Effector memory CD8-positive, alpha-beta T cell (primary cell): ENCODE measurements around the gene WNT4.

Experiments used
- ATAC-seq: fragments of 150-1000 bp; cut with Tn5 transposase; replicated peaks from 2 replicates; pipeline ENCODE4 v1.10.0; 2021; ENCODE audit warnings: mild to moderate bottlenecking, moderate library complexity
- DNase-seq, 3 experiments: peaks; one replicate each; pipeline ENCODE4 v3.0.0; 2021
- H3K27ac Mint-ChIP-seq, 2 donors: one replicate each; pipeline ENCODE4 v1.8.0; 2022; ENCODE audit warnings: mild to moderate bottlenecking in 2 of 2, mixed read lengths in 2 of 2, moderate library complexity in 2 of 2
- H3K27me3 Mint-ChIP-seq, 2 donors: one replicate each; pipeline ENCODE4 v1.8.0; 2022; ENCODE audit warnings: mixed read lengths in 2 of 2
- H3K36me3 Mint-ChIP-seq: one replicate; pipeline ENCODE4 v1.8.0; 2022; ENCODE audit warnings: mild to moderate bottlenecking, moderate library complexity, mixed read lengths; ENCODE audit not compliant: insufficient read depth
- H3K4me1 Mint-ChIP-seq, 2 donors: one replicate each; pipeline ENCODE4 v1.8.0; 2022; ENCODE audit warnings: low read depth in 2 of 2, mixed read lengths in 2 of 2
- H3K4me3 Mint-ChIP-seq, 2 donors: one replicate each; pipeline ENCODE4 v1.8.0; 2022; ENCODE audit warnings: mild to moderate bottlenecking in 2 of 2, mixed read lengths in 2 of 2, moderate library complexity in 2 of 2
- H3K9me3 Mint-ChIP-seq, 2 donors: one replicate each; pipeline ENCODE4 v1.8.0; 2022; ENCODE audit warnings: mixed read lengths in 2 of 2
- total RNA-seq, 9 experiments: gene quantifications; one replicate each; lab custom pipeline; 2026; lab: John Stamatoyannopoulos, UW

WNT4 gene
- total RNA-seq = 0 to 0.10 (median 0) reads per million in 9 experiments

GRCh38 chr1:22143065-22144033 lies at the start of gene WNT4:
Gene WNT4 (minus strand): TSS chr1:22143097. CDS start chr1:22142922, 175 bp downstream.
- ATAC-seq (peak; percentile 81), DNase-seq (peak in 2 of 3 experiments; percentile 18 to 23)
- H3K9me3 Mint-ChIP-seq = no peaks in the 10 kb centered on the region
- H3K27ac Mint-ChIP-seq = peak within 1 kb of the TSS in 1 of 2 donors; percentile 87
- H3K4me3 Mint-ChIP-seq = peak within 1 kb of the TSS; percentile 86
- H3K27me3 Mint-ChIP-seq = peaks cover 51 to 65% of the 10 kb centered on the region in 2 donors
- H3K4me1 Mint-ChIP-seq = peaks cover 7 to 8% of the 10 kb centered on the region in 2 donors
- peaks cover 2% of the 10 kb centered on the region for H3K36me3 Mint-ChIP-seq

- Mint-ChIP-seq H3K9me3 (no peaks in the 10 kb centered on the region), H3K27ac (no peak overlapping the region), H3K36me3 (peaks cover 4% of the 10 kb centered on the region), H3K4me1 (no peaks in the 10 kb centered on the region), H3K4me3 (no peak overlapping the region), H3K27me3 (peaks cover 39 to 58% of the 10 kb centered on the region in 2 donors)
- no peak for DNase-seq
- no peak for ATAC-seq
Measured at GRCh38 chr1:22190731-22191130, 47.8 kb upstream of the WNT4 start.

DNA sequence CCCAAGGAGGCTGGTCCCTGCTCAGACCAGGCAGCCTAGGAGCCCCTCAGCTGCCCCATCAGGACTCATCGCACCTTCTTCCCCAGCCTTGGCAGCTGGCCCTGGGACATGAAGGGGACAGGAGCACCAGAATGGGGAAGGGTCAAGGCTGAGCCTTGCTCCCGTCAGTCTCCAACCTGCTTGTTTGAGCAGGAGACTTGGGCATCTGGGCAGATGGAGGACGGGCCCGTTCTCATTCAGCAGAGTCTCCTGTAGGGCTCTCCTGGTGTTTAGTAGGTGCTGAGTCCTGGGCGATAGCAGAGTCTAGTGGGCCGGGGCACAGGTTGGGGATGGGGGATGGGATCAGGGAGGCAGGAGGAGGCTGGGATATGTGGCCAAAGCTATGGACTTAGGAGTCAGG lies 47.4 kb upstream of the WNT4 start:
- H3K36me3 Mint-ChIP-seq = peaks cover 4% of the 10 kb centered on the region
- no peak overlapping the region for H3K27ac Mint-ChIP-seq
- ATAC-seq (no peak), DNase-seq (no peak)
- no peaks in the 10 kb centered on the region for H3K9me3 Mint-ChIP-seq
- H3K4me1 Mint-ChIP-seq = peaks cover 0 to 2% of the 10 kb centered on the region in 2 donors
- peaks cover 43 to 62% of the 10 kb centered on the region in 2 donors for H3K27me3 Mint-ChIP-seq
- no peak overlapping the region for H3K4me3 Mint-ChIP-seq

DNA sequence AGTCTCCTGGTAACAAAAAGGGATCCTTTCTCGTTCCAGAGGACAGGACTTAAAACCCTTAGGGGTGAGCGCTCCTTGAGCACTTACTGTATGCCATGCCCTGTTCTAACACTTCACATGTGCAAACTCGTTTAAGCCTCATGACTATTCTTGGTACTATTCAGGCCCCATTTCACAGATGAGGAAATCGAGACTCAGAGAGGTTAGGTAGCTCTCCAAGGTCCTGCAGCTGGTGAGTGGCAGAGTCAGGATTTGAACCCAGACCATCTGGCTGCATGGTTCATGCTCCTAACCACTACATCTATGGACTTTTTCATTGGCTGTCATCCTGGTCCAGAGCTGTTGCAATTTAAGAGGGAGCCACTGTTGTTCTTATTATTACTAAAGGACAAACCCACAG lies 46.7 kb upstream of the WNT4 start:
- Mint-ChIP-seq H3K9me3 (no peaks in the 10 kb centered on the region), H3K4me1 (peaks cover 0 to 2% of the 10 kb centered on the region in 2 donors), H3K27ac (no peak overlapping the region), H3K27me3 (peaks cover 46 to 68% of the 10 kb centered on the region in 2 donors), H3K4me3 (no peak overlapping the region), H3K36me3 (peaks cover 4% of the 10 kb centered on the region)
- ATAC-seq (no peak), DNase-seq (no peak)

DNA sequence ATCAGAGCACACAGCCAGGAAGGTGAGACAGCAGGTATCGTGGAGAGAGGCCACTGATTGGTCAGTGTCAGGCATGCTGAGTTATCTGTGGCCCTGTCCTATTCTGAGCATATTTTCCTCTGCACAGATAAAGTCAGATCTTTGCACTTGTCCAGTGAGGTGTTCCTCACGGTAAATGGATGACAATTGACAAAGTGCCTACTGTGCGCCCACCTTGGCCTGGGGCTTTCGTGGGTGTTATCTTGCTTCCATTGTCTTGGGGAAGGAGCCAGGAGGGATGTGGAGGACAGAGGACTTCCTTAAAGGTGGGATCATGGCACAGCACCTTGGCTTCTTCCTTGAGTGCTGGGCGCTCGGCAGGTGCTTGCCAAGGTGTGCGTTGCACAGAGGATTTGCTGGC lies 46.0 kb upstream of the WNT4 start:
- peaks cover 0 to 2% of the 10 kb centered on the region in 2 donors for H3K4me1 Mint-ChIP-seq
- ATAC-seq (no peak), DNase-seq (no peak)
- peaks cover 52 to 75% of the 10 kb centered on the region in 2 donors for H3K27me3 Mint-ChIP-seq
- H3K9me3 Mint-ChIP-seq = no peaks in the 10 kb centered on the region
- peaks cover 4% of the 10 kb centered on the region for H3K36me3 Mint-ChIP-seq
- no peak overlapping the region for H3K4me3 Mint-ChIP-seq
- no peak overlapping the region for H3K27ac Mint-ChIP-seq

- Mint-ChIP-seq H3K4me1 (peaks cover 0 to 2% of the 10 kb centered on the region in 2 donors), H3K36me3 (peaks cover 2% of the 10 kb centered on the region), H3K4me3 (no peak overlapping the region), H3K27ac (no peak overlapping the region), H3K9me3 (no peaks in the 10 kb centered on the region), H3K27me3 (peaks cover 52 to 76% of the 10 kb centered on the region in 2 donors)
- no peak for DNase-seq
- no peak for ATAC-seq
Measured at GRCh38 chr1:22188436-22188835, 45.5 kb upstream of the WNT4 start.

DNA sequence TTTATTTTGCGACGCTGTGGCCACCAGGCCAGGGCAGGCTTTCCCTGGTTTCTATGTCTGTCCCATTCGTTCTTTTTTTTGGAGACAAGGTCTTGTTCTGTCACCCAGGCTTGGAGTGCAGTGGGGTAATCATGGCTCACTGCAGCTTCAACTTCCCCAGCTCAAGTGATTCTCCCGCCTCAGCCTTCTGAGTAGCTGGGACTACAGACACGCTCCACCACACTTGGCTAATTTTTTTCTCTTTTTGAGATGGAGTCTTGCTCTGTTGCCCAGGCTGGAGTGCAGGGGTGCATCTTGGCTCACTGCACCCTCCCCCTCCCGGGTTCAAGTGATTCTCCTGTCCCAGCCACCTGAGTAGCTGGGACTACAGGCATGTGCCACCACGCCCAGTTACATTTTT lies 43.4 kb upstream of the WNT4 start:
- Mint-ChIP-seq H3K9me3 (no peaks in the 10 kb centered on the region), H3K4me3 (no peak overlapping the region), H3K27ac (no peak overlapping the region), H3K27me3 (peaks cover 60 to 89% of the 10 kb centered on the region in 2 donors), H3K36me3 (no peaks in the 10 kb centered on the region), H3K4me1 (peaks cover 0 to 2% of the 10 kb centered on the region in 2 donors)
- DNase-seq = no peak
- ATAC-seq = no peak

- no peak for ATAC-seq
- DNase-seq = no peak
Measured at GRCh38 chr1:22184892-22185612, 42.2 kb upstream of the WNT4 start.

GRCh38 chr1:22184454-22184853 lies 41.6 kb upstream of the WNT4 start:
- no peak overlapping the region for H3K4me3 Mint-ChIP-seq
- no peak for DNase-seq

More at GRCh38 chr1:22184892-22185612, 42.2 kb upstream of the WNT4 start:
- Mint-ChIP-seq H3K27me3 (peaks cover 54 to 77% of the 10 kb centered on the region in 2 donors), H3K36me3 (no peaks in the 10 kb centered on the region), H3K9me3 (no peaks in the 10 kb centered on the region), H3K4me3 (no peak overlapping the region), H3K4me1 (peaks cover 0 to 2% of the 10 kb centered on the region in 2 donors), H3K27ac (no peak overlapping the region)

GRCh38 chr1:22182715-22183114 lies 39.8 kb upstream of the WNT4 start:
- H3K27ac Mint-ChIP-seq = no peak overlapping the region
- no peaks in the 10 kb centered on the region for H3K9me3 Mint-ChIP-seq
- ATAC-seq = no peak
- peaks cover 0 to 2% of the 10 kb centered on the region in 2 donors for H3K4me1 Mint-ChIP-seq
- H3K4me3 Mint-ChIP-seq = no peak overlapping the region
- H3K36me3 Mint-ChIP-seq = no peaks in the 10 kb centered on the region
- no peak for DNase-seq
- H3K27me3 Mint-ChIP-seq = peaks cover 43 to 59% of the 10 kb centered on the region in 2 donors

More at GRCh38 chr1:22184454-22184853, 41.6 kb upstream of the WNT4 start:
- Mint-ChIP-seq H3K27me3 (peaks cover 52 to 73% of the 10 kb centered on the region in 2 donors), H3K36me3 (no peaks in the 10 kb centered on the region), H3K4me1 (peaks cover 0 to 2% of the 10 kb centered on the region in 2 donors), H3K27ac (no peak overlapping the region), H3K9me3 (no peaks in the 10 kb centered on the region)
- ATAC-seq = no peak

DNA sequence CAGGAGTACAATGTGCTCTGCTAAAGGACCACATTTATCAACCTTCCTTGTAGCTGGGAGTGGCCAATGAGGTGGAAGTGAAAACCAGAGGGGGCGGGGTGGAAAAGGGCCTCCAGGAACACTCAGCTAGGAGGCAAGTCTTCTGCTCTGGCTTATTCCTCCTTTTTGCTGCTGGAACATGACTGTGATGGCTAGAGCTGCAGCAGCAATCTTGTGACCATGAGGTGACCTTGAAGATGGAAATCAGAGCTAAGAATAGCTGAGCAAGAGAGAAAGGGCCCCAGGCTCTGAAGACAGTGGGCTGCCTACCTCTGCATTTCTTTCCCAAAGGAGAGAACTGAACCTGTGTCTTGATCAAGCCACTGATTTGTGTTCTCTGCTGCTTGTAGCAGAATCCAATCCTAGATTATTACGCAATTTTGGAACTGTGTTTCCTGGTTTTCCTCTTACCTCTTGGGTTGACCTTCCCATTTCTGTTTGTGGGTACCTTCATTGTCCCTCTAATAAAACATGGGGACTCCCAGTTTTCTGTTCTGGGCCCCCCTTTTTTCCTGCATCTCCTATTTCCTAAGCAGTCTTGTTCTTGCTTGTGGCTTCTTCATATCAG lies 36.4 kb upstream of the WNT4 start:
- Mint-ChIP-seq H3K9me3 (no peaks in the 10 kb centered on the region), H3K27ac (no peak overlapping the region), H3K36me3 (no peaks in the 10 kb centered on the region), H3K27me3 (peaks cover 37 to 39% of the 10 kb centered on the region in 2 donors), H3K4me1 (peaks cover 2 to 4% of the 10 kb centered on the region in 2 donors), H3K4me3 (no peak overlapping the region)
- DNase-seq (no peak), ATAC-seq (no peak)

DNA sequence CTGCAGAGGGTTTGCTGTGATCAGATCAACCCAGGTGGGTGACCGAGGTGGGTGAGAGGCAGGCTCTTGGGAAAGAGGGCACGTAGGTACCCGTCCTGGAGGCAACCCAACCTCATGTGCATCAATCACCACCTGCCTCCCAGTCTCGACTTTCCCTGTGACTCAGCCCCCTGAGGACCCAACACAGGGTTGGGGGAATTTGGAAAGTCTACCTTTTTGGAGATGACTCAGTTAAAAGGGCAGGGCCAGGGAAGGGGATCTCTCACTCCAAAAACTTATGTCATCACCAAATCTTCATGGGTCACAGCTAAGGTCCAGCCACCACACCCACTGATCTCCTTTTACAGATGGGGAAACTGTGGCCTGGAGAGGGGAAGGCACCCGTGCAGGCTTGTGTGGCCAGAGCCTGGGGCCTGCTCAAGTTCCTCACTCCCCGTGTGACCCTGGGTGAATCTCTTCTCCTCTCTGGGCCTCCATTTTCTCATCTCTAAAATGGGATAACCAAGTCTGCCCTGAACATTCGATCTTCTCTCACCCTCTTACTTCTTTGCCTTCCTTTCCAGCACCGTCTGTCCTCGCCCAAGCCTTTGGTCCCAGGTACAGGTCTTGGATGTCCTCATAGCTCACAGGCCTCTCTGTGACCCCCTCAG lies 34.6 kb upstream of the WNT4 start:
- Mint-ChIP-seq H3K4me1 (peaks cover 2 to 4% of the 10 kb centered on the region in 2 donors), H3K4me3 (no peak overlapping the region), H3K36me3 (no peaks in the 10 kb centered on the region), H3K9me3 (no peaks in the 10 kb centered on the region), H3K27ac (no peak overlapping the region), H3K27me3 (peaks cover 32 to 33% of the 10 kb centered on the region in 2 donors)
- no peak for ATAC-seq
- DNase-seq = no peak

DNA sequence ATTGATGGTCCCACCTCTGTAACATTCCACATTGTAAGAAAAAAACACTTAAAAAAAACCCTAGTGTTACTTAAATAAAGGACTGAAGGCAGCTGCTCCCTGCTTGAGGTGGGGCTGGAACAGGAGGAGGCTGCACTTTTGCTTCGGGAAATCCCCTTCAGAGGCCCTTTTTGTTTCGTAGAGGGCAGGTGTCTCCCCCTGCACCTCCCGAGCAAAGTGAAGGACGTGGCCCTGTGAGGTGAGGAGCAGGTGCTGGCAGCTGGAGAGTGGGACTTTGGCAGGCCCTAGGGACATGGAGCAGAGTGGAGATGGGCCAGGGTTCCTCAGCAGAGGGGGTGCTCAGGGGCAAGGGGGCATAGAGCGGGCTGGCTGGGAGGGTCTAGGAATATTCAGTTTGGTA lies 33.4 kb upstream of the WNT4 start:
- Mint-ChIP-seq H3K4me3 (no peak overlapping the region), H3K36me3 (no peaks in the 10 kb centered on the region)
- no peak for ATAC-seq

More for the DNA sequence above, 33.4 kb upstream of the WNT4 start:
- H3K27me3 Mint-ChIP-seq = peaks cover 21% of the 10 kb centered on the region in 2 donors
- no peaks in the 10 kb centered on the region for H3K9me3 Mint-ChIP-seq
- no peak overlapping the region for H3K27ac Mint-ChIP-seq
- DNase-seq = no peak
- H3K4me1 Mint-ChIP-seq = peaks cover 2 to 4% of the 10 kb centered on the region in 2 donors
